ENCODE data around the gene MYL3.
"Not testable (repeated sequence)": the region's sequence is repeated elsewhere in the genome, so short reads cannot be mapped to it uniquely, and the experiment has no call there.

MYL3 gene

GRCh38 chr3:46863261-46863782 lies at the start of gene MYL3:
MYL3 (minus strand) TSS chr3:46863444; CDS start chr3:46863390, 54 bp downstream.
- DNase-seq (ENCODE audit: extremely low read depth, insufficient read length) = no peak
- TF ChIP-seq CTCF (IDR thresholded peaks at IDR 0.05; ENCODE audit: insufficient read depth, low read length, poor library complexity, severe bottlenecking) = no peak
- Histone ChIP-seq H3K27me3 (replicated peaks; ENCODE audit: control insufficient read depth, insufficient read depth, low read length) (no peaks in the 10 kb centered on the region; the same call in 1 of the 2 replicates), H3K36me3 (ENCODE audit: control insufficient read depth, insufficient read depth, low read length) (no peaks in the 10 kb centered on the region), H3K4me3 (replicated peaks; ENCODE audit: low read depth, low read length) (no peak within 1 kb of the TSS)

- no peaks in the 10 kb centered on the region for H3K27me3 ChIP-seq (replicated peaks; ENCODE audit: control insufficient read depth, insufficient read depth, low read length)
- DNase-seq (ENCODE audit: extremely low read depth, insufficient read length) = no peak
- TF ChIP-seq CTCF (IDR thresholded peaks at IDR 0.05; ENCODE audit: insufficient read depth, low read length, poor library complexity, severe bottlenecking) = no peak
- H3K36me3 ChIP-seq (ENCODE audit: control insufficient read depth, insufficient read depth, low read length) = no peaks in the 10 kb centered on the region; the same call in none of the 2 replicates
- no peak overlapping the region for H3K4me3 ChIP-seq (replicated peaks; ENCODE audit: low read depth, low read length)
Measured at GRCh38 chr3:46912986-46913385, 49.7 kb upstream of the MYL3 start.

- not testable (repeated sequence) for H3K36me3 ChIP-seq (ENCODE audit: control insufficient read depth, insufficient read depth, low read length); H3K4me3 ChIP-seq (replicated peaks; ENCODE audit: low read depth, low read length); DNase-seq (ENCODE audit: extremely low read depth, insufficient read length); H3K27me3 ChIP-seq (replicated peaks; ENCODE audit: control insufficient read depth, insufficient read depth, low read length)
Measured at GRCh38 chr3:46910914-46911313, 47.7 kb upstream of the MYL3 start.

GRCh38 chr3:46910166-46910760 lies 47.0 kb upstream of the MYL3 start:
- Histone ChIP-seq H3K36me3 (ENCODE audit: control insufficient read depth, insufficient read depth, low read length) (no peaks in the 10 kb centered on the region), H3K27me3 (replicated peaks; ENCODE audit: control insufficient read depth, insufficient read depth, low read length) (no peaks in the 10 kb centered on the region), H3K4me3 (replicated peaks; ENCODE audit: low read depth, low read length) (no peak overlapping the region)
- TF ChIP-seq CTCF (IDR thresholded peaks at IDR 0.05; ENCODE audit: insufficient read depth, low read length, poor library complexity, severe bottlenecking) = no peak
- no peak for DNase-seq (ENCODE audit: extremely low read depth, insufficient read length)

GRCh38 chr3:46909535-46910161 lies 46.4 kb upstream of the MYL3 start:
- Histone ChIP-seq H3K36me3 (ENCODE audit: control insufficient read depth, insufficient read depth, low read length) (no peaks in the 10 kb centered on the region), H3K4me3 (replicated peaks; ENCODE audit: low read depth, low read length) (no peak overlapping the region), H3K27me3 (replicated peaks; ENCODE audit: control insufficient read depth, insufficient read depth, low read length) (no peaks in the 10 kb centered on the region)
- peak; percentile 71 for DNase-seq (ENCODE audit: extremely low read depth, insufficient read length)
- peak; percentile 91 for TF ChIP-seq CTCF (IDR thresholded peaks at IDR 0.05; ENCODE audit: insufficient read depth, low read length, poor library complexity, severe bottlenecking)

- TF ChIP-seq CTCF (IDR thresholded peaks at IDR 0.05; ENCODE audit: insufficient read depth, low read length, poor library complexity, severe bottlenecking) = no peak
- Histone ChIP-seq H3K27me3 (replicated peaks; ENCODE audit: control insufficient read depth, insufficient read depth, low read length) (no peaks in the 10 kb centered on the region), H3K4me3 (replicated peaks; ENCODE audit: low read depth, low read length) (no peak overlapping the region)
Measured at GRCh38 chr3:46908986-46909534, 45.8 kb upstream of the MYL3 start.

More at GRCh38 chr3:46908986-46909534, 45.8 kb upstream of the MYL3 start:
- DNase-seq (ENCODE audit: extremely low read depth, insufficient read length) = no peak
- H3K36me3 ChIP-seq (ENCODE audit: control insufficient read depth, insufficient read depth, low read length) = no peaks in the 10 kb centered on the region

Measured in GM06990 (cell line).